Left forelimb (tissue), 1 donor: ENCODE measurements around the gene ALDOB.
"Not testable (repeated sequence)": the region's sequence is repeated elsewhere in the genome, so short reads cannot be mapped to it uniquely, and the experiment has no call there.

Experiments
- DNase-seq: peaks from one replicate; pipeline ENCODE4 v3.0.0-alpha.2; 2018; ENCODE audit warnings: low spot score

The ALDOB gene

GRCh38 chr9:101421653-101422065 is 13.9 kb downstream of the ALDOB start:
- no peak for DNase-seq

- DNase-seq: no peak
These were observed 15.7 kb downstream of the ALDOB start for GRCh38 chr9:101419863-101420262.

- DNase-seq: no peak
These were observed 16.8 kb downstream of the ALDOB start for GRCh38 chr9:101418518-101419430.

GRCh38 chr9:101417977-101418376 is 17.6 kb downstream of the ALDOB start:
- no peak for DNase-seq

- no peak for DNase-seq
These were observed 18.2 kb downstream of the ALDOB start for GRCh38 chr9:101417389-101417788.

- no peak for DNase-seq
These were observed 20.0 kb downstream of the ALDOB start for GRCh38 chr9:101415578-101415977.

- DNase-seq: no peak
These were observed 20.7 kb downstream of the ALDOB start for GRCh38 chr9:101414839-101415238.

- no peak for DNase-seq
These were observed 26.5 kb downstream of the ALDOB start for GRCh38 chr9:101409079-101409477.

- DNase-seq: no peak
These were observed 27.0 kb downstream of the ALDOB start for GRCh38 chr9:101408374-101409078.

- DNase-seq: no peak
These were observed 31.9 kb downstream of the ALDOB start for GRCh38 chr9:101403516-101404285.

- DNase-seq: no peak
These were observed 35.5 kb downstream of the ALDOB start for GRCh38 chr9:101400120-101400519.

GRCh38 chr9:101399643-101399970 is 36.0 kb downstream of the ALDOB start:
- no peak for DNase-seq

GRCh38 chr9:101398930-101399642 is 36.5 kb downstream of the ALDOB start:
- DNase-seq: no peak

GRCh38 chr9:101398068-101398929 is 37.3 kb downstream of the ALDOB start, which contains the start of the genes MRPL50 and ZNF189:
Gene MRPL50, minus strand, starts transcription at chr9:101398618. Its CDS starts 26 bp downstream, at chr9:101398592.
Gene ZNF189, plus strand, starts transcription at chr9:101398851. Its CDS starts 306 bp downstream, at chr9:101399157.
- peak; percentile 97 for DNase-seq

GRCh38 chr9:101397746-101398067 is 37.9 kb downstream of the ALDOB start:
- no peak for DNase-seq

GRCh38 chr9:101394687-101395086 is 40.9 kb downstream of the ALDOB start:
- no peak for DNase-seq

GRCh38 chr9:101393135-101393534 is 42.4 kb downstream of the ALDOB start:
- no peak for DNase-seq

GRCh38 chr9:101388507-101388993 is 47.0 kb downstream of the ALDOB start:
- DNase-seq: no peak

GRCh38 chr9:101387871-101388506 is 47.6 kb downstream of the ALDOB start:
- DNase-seq: no peak

- not testable (repeated sequence) for DNase-seq
These were observed 50.6 kb downstream of the ALDOB start, which contains the start of gene BAAT for GRCh38 chr9:101384873-101385536. Gene BAAT, minus strand, starts transcription at chr9:101385006. Its CDS starts 13,602 bp downstream, at chr9:101371404.
